HG02938 (cell line): ENCODE measurements around the gene BBC3.
"Not testable (repeated sequence)": the region's sequence is repeated elsewhere in the genome, so short reads cannot be mapped to it uniquely, and the experiment has no call there.

Source experiments
- ATAC-seq: cut with Tn5 transposase; IDR thresholded peaks from one replicate; pipeline ENCODE4 v1.9.1; 2021; ENCODE audit warnings: mild to moderate bottlenecking, moderate library complexity; ENCODE audit not compliant: unreplicated experiment

Gene BBC3

DNA sequence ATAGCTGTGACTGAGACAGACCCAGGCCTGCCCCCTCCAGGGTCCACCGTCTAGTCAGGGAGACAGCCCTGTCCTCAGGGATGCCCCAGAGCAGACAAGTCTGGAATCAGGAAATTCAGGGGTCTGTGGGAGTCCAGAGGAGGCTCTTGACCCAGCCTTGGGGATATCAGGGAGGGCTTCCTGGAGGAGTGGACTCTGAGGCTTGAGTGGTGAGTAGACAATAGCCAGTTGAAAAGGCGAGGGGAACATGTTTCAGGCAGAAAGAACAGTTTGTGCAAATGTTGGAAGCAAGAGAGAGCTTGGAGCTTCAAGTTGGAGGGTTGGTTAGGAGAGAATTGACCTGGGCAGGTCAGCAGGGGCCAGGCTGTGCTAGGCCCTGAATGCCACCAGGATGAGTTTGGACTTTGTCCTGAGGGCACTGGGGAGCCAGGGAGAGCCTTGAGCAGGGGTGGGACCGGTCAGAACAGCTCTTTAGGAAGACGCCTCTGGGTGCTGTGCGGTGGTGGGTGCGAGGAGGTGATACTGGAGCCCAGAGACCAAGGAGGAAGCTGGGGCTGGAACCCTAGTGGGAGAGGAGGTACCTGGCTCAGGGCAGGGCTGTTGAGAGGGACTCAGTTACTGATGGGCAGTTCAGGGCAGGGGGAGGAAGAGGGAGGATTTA, 28.0 kb upstream of the BBC3 start:
- no peak for ATAC-seq

- no peak for ATAC-seq
Observed at GRCh38 chr19:47258434-47258833, 27.4 kb upstream of the BBC3 start.

GRCh38 chr19:47257411-47258169, 26.6 kb upstream of the BBC3 start:
- ATAC-seq, result no peak

- peak; percentile 76 for ATAC-seq
Observed at GRCh38 chr19:47256693-47257410, 25.9 kb upstream of the BBC3 start.

GRCh38 chr19:47255879-47256692, 25.1 kb upstream of the BBC3 start, which contains the start of gene CCDC9:
CCDC9 (plus strand) TSS chr19:47256525; CDS start chr19:47258401, 1,876 bp downstream.
- ATAC-seq, result peak; percentile 37

GRCh38 chr19:47253970-47254369, 23.0 kb upstream of the BBC3 start:
- no peak for ATAC-seq

DNA sequence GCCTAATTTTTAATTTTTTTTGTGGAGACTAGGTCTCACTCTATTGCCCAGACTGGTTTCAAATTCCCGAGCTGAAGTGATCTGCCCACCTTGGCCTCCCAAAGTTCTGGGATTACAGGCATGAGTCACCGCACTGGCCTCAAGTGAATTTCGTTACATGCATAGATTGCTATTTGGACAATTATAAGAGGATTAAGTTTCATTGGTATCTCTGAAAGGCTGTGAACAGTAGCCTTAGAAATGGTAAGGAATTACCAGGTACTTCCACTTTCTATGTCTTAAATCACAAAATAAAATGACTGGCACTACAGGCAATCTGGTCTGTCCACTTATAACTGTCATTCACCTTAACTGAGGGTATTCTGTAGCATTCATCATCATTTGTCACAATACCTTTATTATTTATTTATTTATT, 22.5 kb upstream of the BBC3 start:
- no peak for ATAC-seq

GRCh38 chr19:47253016-47253415, 22.0 kb upstream of the BBC3 start:
- not testable (repeated sequence) for ATAC-seq

DNA sequence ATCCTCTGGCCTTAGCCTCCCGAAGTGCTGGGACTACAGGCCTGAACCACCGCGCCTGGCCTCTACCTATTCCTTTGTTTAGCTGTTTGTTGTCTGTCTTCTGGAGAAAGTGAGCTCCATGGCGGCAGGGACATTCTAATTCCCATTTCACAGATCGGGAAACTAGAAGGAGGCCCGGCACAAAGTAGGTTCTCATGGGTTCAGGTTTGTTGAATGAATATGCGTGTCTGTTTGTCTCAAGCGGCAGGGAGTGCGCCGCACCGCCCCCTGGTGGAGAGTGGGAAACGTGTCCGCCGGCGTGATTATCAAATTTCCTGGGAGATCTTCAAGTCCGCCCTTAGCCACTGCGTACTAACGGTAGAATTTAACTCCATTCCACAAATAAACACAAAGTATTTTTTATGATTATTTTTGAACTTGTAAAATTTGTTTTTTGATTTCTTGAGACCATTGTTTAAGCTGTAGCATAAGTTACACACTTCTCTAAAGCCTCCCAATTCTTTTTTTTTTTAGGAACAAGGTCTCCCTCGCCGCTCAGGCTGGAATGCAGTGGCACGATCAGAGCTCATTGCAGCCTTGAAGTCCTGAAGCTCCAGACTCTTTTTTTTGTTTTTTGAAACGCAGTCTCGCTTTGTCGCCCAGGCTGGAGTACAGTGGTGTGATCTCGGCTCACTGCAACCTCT, 16.4 kb upstream of the BBC3 start:
- no peak for ATAC-seq

DNA sequence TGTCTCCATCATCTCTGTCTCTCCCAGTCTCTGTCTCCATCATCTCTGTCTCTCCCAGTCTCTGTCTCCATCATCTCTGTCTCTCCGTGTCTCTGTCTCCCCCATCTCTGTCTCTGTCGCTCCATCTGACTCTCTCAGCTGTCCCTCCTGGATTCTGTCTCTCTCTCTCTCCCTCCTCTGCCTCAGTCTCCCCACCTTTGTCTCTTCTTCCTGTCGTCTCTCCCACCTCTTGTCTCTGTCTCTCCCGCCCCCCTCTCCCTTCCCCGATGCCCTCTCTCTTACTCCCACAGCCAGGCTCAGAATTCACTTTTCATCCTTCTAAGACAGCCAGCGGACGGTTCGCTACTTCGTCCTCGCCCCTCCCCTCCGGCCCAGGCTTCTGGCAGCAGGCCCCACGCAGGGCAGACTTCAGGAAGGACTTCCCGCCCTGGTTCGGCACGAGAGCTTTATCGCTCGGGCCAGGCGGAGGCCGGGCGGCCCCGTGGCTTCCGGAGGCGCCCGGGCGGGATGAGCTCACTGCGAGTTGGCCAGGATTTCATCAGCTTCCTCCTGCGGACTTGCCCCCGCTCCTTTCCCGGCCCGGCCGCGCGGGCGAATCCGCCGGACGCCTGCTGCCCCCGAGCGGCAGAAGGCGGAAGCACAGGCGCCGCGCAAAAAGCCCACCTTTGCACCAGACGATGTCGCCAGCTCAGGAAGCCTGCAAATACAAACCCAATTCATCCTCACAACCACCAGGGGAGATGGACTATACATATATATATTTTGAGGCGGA, 13.0 kb upstream of the BBC3 start:
- ATAC-seq, result no peak

DNA sequence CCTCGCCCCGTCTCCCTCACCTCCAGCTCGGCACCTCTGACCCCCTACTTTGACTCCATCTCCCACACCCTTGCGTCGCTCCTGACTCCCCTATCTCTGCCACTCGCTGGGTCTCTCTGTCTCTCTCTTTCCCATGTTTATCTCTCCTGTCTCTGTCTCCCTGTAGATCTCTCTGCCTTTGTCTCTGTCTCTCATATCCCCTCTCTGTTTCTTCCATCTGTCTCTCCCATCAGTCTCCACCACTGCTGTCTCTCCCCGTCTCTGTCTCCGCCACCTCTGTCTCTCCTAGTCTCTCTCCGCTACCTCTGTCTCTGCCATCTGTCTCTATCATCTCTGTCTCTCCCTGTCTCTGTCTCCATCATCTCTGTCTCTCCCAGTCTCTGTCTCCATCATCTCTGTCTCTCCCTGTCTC, 12.4 kb upstream of the BBC3 start:
- ATAC-seq, result no peak

DNA sequence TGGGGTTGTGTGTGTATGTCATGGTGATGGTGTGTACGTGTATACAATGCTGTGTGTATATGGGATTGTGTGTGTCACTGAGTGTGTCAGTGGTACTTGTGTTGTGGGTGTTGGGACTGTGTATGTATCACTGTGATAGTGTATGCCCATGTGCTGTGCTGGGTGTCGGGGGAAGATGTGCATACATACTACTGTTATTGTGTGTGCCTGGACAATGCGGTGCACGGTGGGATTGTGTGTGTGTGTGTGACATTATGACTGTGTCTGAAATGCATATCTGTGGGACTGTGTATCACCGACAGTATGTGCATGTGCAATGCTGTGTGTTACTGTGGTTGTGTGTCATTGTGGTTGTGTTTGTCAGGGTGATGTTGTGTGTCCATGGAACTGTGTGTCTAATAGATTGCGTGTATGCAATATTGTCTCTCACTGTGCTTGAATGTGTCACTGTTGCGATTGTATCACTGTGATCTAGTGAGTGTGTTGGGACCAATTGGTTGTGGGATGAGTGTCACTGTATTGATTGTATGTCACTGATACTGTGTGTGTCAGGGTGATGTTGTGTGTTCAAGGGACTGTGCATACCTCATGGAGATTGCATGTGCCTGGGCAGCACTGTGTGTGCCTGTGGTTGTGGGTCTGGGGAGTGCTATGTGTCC, 11.0 kb upstream of the BBC3 start:
- ATAC-seq, result no peak

- ATAC-seq, result no peak
Observed at GRCh38 chr19:47240996-47241918, 10.3 kb upstream of the BBC3 start.

- no peak for ATAC-seq
Observed at GRCh38 chr19:47240556-47240955, 9.6 kb upstream of the BBC3 start.

GRCh38 chr19:47239610-47240296, 8.8 kb upstream of the BBC3 start:
- no peak for ATAC-seq

GRCh38 chr19:47239152-47239551, 8.2 kb upstream of the BBC3 start:
- ATAC-seq, result no peak

GRCh38 chr19:47236072-47236675, 5.2 kb upstream of the BBC3 start:
- no peak for ATAC-seq
